HL-60 (cell line): ENCODE data around the gene NAALAD2.

Experiments used
- POLR2AphosphoS5 ChIP-seq: IDR thresholded peaks from 2 replicates; pipeline ENCODE4 v1.6.1; 2012; ENCODE audit warnings: low read depth
- TF ChIP-seq, protein P1 (sequence below): IDR thresholded peaks from one replicate; pipeline ENCODE4 v1.5.1; 2011; ENCODE audit warnings: low read length, control low read depth, inconsistent platforms; ENCODE audit not compliant: insufficient read depth
- TF ChIP-seq, protein P2 (sequence below): IDR thresholded peaks from 2 replicates; pipeline ENCODE4 v1.6.1; 2012; ENCODE audit warnings: low read depth; ENCODE audit not compliant: insufficient replicate concordance

DNA sequence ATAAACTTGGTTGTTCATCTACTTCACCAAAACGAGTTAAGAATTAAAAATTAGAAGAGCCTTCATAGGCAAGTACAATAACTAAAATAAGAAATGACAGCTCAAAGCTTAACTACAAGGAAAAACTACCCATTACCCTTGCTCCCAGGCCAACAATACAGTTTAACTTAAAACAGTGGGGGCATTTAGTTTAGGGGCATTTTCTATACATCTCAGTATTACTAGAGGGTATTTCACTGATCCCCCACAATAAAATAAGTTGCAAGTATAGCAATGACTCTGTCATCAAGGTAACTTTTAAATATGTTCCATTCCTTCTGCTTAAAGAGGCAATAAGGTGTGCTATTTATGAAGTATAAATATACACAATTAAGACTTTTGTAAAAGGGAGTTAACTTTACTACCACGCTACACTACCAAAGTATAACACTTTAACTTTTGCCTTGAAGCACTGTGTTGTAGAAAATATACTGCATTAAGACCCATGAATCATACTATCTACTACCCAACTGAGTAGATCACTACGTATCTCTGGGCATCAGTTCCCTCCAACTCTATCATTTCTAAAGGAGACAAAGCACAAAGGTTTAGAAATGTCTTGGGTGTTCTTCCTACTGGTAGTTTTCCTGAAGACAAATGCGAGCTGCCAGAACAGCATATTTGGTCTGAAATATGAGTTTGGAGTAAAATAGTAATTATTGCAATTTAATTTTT lies 58.6 kb downstream of the NAALAD2 start:
- TF ChIP-seq, protein P1, sequence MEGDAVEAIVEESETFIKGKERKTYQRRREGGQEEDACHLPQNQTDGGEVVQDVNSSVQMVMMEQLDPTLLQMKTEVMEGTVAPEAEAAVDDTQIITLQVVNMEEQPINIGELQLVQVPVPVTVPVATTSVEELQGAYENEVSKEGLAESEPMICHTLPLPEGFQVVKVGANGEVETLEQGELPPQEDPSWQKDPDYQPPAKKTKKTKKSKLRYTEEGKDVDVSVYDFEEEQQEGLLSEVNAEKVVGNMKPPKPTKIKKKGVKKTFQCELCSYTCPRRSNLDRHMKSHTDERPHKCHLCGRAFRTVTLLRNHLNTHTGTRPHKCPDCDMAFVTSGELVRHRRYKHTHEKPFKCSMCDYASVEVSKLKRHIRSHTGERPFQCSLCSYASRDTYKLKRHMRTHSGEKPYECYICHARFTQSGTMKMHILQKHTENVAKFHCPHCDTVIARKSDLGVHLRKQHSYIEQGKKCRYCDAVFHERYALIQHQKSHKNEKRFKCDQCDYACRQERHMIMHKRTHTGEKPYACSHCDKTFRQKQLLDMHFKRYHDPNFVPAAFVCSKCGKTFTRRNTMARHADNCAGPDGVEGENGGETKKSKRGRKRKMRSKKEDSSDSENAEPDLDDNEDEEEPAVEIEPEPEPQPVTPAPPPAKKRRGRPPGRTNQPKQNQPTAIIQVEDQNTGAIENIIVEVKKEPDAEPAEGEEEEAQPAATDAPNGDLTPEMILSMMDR, result no peak
- TF ChIP-seq POLR2AphosphoS5, result no peak
- TF ChIP-seq, protein P2, sequence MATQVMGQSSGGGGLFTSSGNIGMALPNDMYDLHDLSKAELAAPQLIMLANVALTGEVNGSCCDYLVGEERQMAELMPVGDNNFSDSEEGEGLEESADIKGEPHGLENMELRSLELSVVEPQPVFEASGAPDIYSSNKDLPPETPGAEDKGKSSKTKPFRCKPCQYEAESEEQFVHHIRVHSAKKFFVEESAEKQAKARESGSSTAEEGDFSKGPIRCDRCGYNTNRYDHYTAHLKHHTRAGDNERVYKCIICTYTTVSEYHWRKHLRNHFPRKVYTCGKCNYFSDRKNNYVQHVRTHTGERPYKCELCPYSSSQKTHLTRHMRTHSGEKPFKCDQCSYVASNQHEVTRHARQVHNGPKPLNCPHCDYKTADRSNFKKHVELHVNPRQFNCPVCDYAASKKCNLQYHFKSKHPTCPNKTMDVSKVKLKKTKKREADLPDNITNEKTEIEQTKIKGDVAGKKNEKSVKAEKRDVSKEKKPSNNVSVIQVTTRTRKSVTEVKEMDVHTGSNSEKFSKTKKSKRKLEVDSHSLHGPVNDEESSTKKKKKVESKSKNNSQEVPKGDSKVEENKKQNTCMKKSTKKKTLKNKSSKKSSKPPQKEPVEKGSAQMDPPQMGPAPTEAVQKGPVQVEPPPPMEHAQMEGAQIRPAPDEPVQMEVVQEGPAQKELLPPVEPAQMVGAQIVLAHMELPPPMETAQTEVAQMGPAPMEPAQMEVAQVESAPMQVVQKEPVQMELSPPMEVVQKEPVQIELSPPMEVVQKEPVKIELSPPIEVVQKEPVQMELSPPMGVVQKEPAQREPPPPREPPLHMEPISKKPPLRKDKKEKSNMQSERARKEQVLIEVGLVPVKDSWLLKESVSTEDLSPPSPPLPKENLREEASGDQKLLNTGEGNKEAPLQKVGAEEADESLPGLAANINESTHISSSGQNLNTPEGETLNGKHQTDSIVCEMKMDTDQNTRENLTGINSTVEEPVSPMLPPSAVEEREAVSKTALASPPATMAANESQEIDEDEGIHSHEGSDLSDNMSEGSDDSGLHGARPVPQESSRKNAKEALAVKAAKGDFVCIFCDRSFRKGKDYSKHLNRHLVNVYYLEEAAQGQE, result no peak
